GM18520 (cell line): Measurements from ENCODE around the gene EGR4.

Experiments
- ATAC-seq: cut with Tn5 transposase; IDR thresholded peaks from one replicate; pipeline ENCODE4 v1.9.1; 2021; ENCODE audit not compliant: unreplicated experiment

The EGR4 gene

DNA sequence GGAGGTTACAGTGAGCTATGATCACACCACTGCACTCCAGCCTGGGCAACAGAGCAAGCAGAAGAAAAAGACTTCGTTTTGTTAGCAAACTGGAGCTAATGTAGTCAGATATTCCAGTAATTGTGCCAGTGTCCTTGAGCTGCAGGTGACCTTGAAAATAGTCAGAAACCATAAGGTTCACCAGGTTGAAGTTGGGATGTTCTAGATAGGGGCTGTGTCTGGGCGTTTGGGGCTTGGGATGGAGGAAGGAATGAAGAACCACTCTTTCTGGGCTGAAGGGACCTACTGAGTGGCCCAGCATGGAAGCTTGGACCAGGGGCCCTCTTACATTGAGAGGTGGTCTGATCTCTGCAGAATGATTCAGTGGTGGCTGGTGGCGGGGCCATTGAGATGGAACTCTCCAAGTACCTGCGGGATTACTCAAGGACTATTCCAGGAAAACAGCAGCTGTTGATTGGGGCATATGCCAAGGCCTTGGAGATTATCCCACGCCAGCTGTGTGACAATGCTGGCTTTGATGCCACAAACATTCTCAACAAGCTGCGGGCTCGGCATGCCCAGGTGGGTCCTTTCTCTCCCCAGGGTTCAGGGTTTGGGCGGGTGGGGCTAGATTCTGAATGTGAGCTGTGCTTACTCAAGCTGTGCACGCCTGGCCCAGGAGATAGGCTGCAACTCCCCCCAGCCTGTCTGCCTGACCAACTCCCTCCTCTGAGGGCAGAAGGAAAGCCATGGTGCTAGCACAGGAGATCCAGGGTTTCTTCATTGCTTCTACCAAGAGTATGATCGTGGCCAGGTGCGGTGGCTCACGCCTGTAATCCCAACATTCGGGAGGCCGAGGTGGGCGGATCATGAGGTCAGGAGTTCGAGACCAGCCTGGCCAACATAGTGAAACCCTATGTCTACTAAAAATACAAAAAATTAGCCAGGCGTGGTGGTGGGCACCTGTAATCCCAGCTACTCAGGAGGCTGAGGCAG lies 42.2 kb downstream of the EGR4 start:
- ATAC-seq: no peak

DNA sequence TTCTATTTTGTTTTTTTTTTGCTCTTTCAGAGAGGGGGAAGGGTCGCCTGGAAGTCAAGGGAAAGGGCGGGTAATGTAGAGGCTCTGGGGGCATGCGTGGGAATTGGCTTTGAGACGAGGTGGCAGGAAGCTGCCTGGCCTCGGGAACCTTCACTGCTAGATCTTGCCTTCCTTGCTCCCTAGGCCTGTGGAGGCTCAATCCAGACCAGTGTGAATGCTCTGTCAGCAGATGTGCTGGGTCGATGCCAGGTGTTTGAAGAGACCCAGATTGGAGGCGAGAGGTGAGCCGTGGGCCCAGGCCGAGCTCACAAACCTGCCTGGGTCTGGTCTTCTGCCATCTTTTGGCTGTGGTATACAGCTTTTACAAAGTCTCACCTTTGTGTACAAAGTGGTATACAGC lies 43.7 kb downstream of the EGR4 start:
- ATAC-seq: no peak

DNA sequence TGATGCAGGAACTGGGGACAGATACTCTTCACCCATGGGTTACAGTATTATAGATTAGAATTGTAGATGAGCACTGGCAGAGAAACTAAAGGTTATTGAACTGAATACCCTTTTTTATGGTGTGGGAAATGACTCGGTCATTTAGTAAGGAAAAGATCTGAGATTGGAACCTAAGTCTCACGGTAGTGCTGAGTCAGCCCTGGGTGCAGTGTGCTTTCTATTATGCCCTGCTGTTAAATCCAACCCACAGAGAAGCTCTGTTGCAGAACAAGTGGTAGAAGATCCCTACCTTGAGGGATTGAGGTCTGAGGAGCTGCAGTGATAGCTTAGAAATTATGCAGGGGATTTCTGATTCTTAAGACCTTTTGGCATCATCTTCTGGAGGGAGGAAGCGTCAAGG lies 46.5 kb downstream of the EGR4 start:
- ATAC-seq: no peak

DNA sequence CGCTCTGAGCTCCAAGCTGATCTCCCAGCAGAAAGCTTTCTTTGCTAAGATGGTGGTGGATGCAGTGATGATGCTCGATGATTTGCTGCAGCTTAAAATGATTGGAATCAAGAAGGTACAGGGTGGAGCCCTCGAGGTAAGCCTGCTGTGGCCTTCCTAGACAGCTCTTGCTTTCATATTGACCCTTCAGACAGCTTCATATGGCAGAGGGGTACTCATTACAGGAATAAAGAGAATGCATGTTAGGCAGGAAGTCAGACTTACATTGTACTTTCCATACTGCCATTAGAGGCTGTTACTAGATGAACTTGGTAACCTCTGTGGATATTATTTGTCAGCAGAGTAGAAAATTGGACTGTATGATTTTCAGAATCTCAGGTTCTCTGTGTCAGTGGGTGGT lies 48.8 kb downstream of the EGR4 start:
- no peak for ATAC-seq

DNA sequence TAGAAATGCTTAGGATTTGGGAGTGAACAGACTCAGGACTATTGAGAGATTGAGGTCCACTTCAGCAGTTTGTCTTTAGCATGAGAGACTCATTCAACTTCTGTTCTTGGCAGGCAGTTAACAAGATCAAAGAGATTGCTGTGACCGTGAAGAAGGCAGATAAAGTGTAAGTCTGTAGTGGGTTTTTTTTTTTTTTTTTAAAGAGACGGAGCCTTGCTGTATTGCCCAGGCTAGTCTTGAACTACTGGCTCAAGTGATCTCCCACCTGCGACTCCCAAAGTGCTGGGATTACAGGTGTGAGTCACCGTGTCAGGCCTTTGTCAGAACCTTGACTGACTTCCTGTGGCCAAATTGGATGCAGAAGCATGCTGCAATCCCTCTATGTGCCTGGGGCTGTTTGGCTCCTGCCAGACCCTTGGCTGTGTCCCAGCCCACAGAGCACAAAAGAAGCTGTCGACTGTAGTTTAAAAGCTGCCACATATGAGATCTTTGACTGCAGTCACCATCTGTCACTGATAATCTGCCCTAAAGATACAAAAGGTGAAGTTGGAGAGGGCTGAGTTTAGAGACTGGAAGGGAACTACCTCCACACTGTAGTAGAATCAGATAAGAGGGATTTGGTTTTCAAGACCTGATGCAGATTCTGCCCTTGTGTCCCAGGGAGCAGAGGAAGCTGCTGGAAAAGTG lies 49.3 kb downstream of the EGR4 start:
- ATAC-seq: no peak
